ENCODE data around the gene DNER. TPM values are rescaled to one million over a fixed set of nuclear protein-coding genes. Genes with fewer than 3 reads are reported as not detected.

The DNER gene
- total RNA-seq, 1 experiment from 2014 or later, result 2.9 TPM

DNA sequence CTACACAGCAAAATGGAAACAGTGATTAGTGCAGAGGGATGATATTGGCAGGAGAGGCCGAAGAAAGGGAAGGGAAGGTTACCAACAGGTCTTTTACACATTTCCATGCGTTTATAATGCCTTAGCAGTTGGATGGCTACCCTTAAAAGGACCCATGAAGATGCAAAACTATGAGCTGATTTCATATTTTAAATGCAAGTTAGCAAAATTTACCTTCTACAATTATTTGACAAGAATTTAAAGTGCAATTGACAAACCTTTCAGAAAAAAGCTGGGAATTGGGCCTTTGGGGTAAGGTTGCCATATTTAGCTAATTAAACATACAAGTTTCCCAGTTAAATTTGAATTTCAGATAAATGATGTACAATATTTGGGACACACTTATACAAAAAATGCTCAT lies 13.3 kb downstream of the DNER start:
- CTCF ChIA-PET, result no interaction called here

More for the DNA sequence above, 13.3 kb downstream of the DNER start:
- ChIA-PET POLR2A (no interaction called here), RAD21 (ENCODE audit: low non-redundant PET in 1 of 2, low total read pairs in 2 of 2, uncharacterized antibody in 2 of 2, unreplicated experiment in 2 of 2) (no interaction called here)
- Histone ChIP-seq H3K9me3 (ENCODE audit: control insufficient read depth in 1 of 2, insufficient read depth in 1 of 2, low read depth in 1 of 2, low read length in 2 of 2) (no peaks in the 10 kb centered on the region), H3K36me3 (ENCODE audit: control insufficient read depth in 1 of 2, insufficient read depth in 2 of 2, low read length in 2 of 2) (no peaks in the 10 kb centered on the region), H3K4me3 (replicated peaks in 1 of 2; ENCODE audit: low read depth in 1 of 2, low read length in 2 of 2) (no peak overlapping the region), H3K27ac (ENCODE audit: low read depth, low read length) (no peak overlapping the region), H2AFZ (ENCODE audit: low read depth, low read length, poor library complexity, severe bottlenecking) (no peak overlapping the region), H3K4me2 (ENCODE audit: low read length) (no peak overlapping the region), H3K9ac (ENCODE audit: low read length) (no peak overlapping the region), H4K20me1 (ENCODE audit: insufficient read depth) (no peaks in the 10 kb centered on the region), H3K4me1 (ENCODE audit: control insufficient read depth in 1 of 2, insufficient read depth in 2 of 2, low read length in 2 of 2) (no peaks in the 10 kb centered on the region), H3K9me2 (ENCODE audit: insufficient read depth) (no peaks in the 10 kb centered on the region), H3K27me3 (ENCODE audit: insufficient read depth, low read length) (no peaks in the 10 kb centered on the region), H3K79me2 (ENCODE audit: insufficient read depth, low read length) (no peaks in the 10 kb centered on the region)
- BruUV-seq (replicated peaks), result no TSS peak
- ATAC-seq (no peak), DNase-seq (ENCODE audit: low read depth, low spot score) (no peak)
- TF ChIP-seq POLR2A (IDR thresholded peaks at IDR 0.05; ENCODE audit: borderline replicate concordance, extremely low read depth, insufficient read depth, insufficient read length), result no peak
- TF ChIP-seq ELF1 (IDR thresholded peaks at IDR 0.05; ENCODE audit: borderline replicate concordance, low read depth), result no peak
- TF ChIP-seq ZFX (IDR thresholded peaks at IDR 0.05), result no peak
- TF ChIP-seq RAD21 (IDR thresholded peaks at IDR 0.05; ENCODE audit: low read depth), result no peak
- no peak for TF ChIP-seq ZNF274 (IDR thresholded peaks at IDR 0.05; ENCODE audit: low read depth, low read length)
- TF ChIP-seq TCF7L2 (IDR thresholded peaks at IDR 0.05; ENCODE audit: borderline replicate concordance, extremely low read depth, insufficient read depth, insufficient read length), result no peak
- TF ChIP-seq CEBPB (IDR thresholded peaks at IDR 0.05; ENCODE audit: low read depth), result no peak
- TF ChIP-seq EZH2phosphoT487 (IDR thresholded peaks at IDR 0.05; ENCODE audit: borderline replicate concordance), result no peak
- no peak for TF ChIP-seq EZH2 (IDR thresholded peaks at IDR 0.05)
- TF ChIP-seq, protein P1, sequence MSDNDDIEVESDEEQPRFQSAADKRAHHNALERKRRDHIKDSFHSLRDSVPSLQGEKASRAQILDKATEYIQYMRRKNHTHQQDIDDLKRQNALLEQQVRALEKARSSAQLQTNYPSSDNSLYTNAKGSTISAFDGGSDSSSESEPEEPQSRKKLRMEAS (IDR thresholded peaks at IDR 0.05), result no peak
- TF ChIP-seq EGR1 (IDR thresholded peaks at IDR 0.05; ENCODE audit: low read depth), result no peak
- no peak for TF ChIP-seq POLR2AphosphoS5 (IDR thresholded peaks at IDR 0.05; ENCODE audit: low read depth, low read length)
- TF ChIP-seq YY1 (IDR thresholded peaks at IDR 0.05; ENCODE audit: extremely low read depth, insufficient replicate concordance, low read depth, low read length), result no peak
- no peak for TF ChIP-seq CTCF (IDR thresholded peaks at IDR 0.05 in 2 of 3, conservative IDR thresholded peaks at IDR 0.05 in 1 of 3; ENCODE audit: borderline replicate concordance in 1 of 3, insufficient read depth in 1 of 3, low read depth in 2 of 3, low read length in 2 of 3)
- intact Hi-C loops (cut with micrococcal nuclease), result no loop called here

Measured in HCT116 (cell line).